GM19395 (cell line): ENCODE results near the gene MTHFS.
"Not testable (repeated sequence)": the region's sequence is repeated elsewhere in the genome, so short reads cannot be mapped to it uniquely, and the experiment has no call there.

Experiments used
- ATAC-seq: cut with Tn5 transposase; IDR thresholded peaks from one replicate; pipeline ENCODE4 v1.9.1; 2021; ENCODE audit warnings: mild to moderate bottlenecking, moderate library complexity; ENCODE audit not compliant: unreplicated experiment

The MTHFS gene

GRCh38 chr15:79916502-79917132, 19.8 kb upstream of the MTHFS start:
- ATAC-seq = no peak

- not testable (repeated sequence) for ATAC-seq
These were observed 19.1 kb upstream of the MTHFS start for GRCh38 chr15:79915776-79916501.

GRCh38 chr15:79914728-79915127, 17.9 kb upstream of the MTHFS start:
- no peak for ATAC-seq

- ATAC-seq = not testable (repeated sequence)
These were observed 12.9 kb upstream of the MTHFS start for GRCh38 chr15:79909556-79910335.

GRCh38 chr15:79904271-79904670, 7.5 kb upstream of the MTHFS start:
- ATAC-seq = no peak

GRCh38 chr15:79903626-79904025, 6.8 kb upstream of the MTHFS start:
- ATAC-seq = no peak

- no peak for ATAC-seq
These were observed 6.3 kb upstream of the MTHFS start for GRCh38 chr15:79903144-79903543.

GRCh38 chr15:79901958-79902357, 5.1 kb upstream of the MTHFS start:
- no peak for ATAC-seq

- not testable (repeated sequence) for ATAC-seq
These were observed 4.1 kb upstream of the MTHFS start for GRCh38 chr15:79900818-79901378.

- no peak for ATAC-seq
These were observed 3.3 kb upstream of the MTHFS start for GRCh38 chr15:79900087-79900486.

GRCh38 chr15:79898786-79899185, 2.0 kb upstream of the MTHFS start:
- not testable (repeated sequence) for ATAC-seq

- ATAC-seq = no peak
These were observed 1.6 kb upstream of the MTHFS start for GRCh38 chr15:79898369-79898768.

- no peak for ATAC-seq
These were observed 893 bp upstream of the MTHFS start for GRCh38 chr15:79897701-79898113.

GRCh38 chr15:79897380-79897678, 515 bp upstream of the MTHFS start:
- no peak for ATAC-seq

- no peak for ATAC-seq
These were observed 632 bp downstream of the MTHFS start for GRCh38 chr15:79896131-79896633.

- no peak for ATAC-seq
These were observed 9.5 kb downstream of the MTHFS start for GRCh38 chr15:79887054-79887930.

- no peak for ATAC-seq
These were observed 10.7 kb downstream of the MTHFS start for GRCh38 chr15:79886124-79886523.

GRCh38 chr15:79884204-79884596, 12.6 kb downstream of the MTHFS start:
- ATAC-seq = no peak

- ATAC-seq = no peak
These were observed 13.1 kb downstream of the MTHFS start for GRCh38 chr15:79883579-79884203.

GRCh38 chr15:79881668-79882067, 15.1 kb downstream of the MTHFS start:
- ATAC-seq = no peak
